Measurements from ENCODE around the gene TBC1D23.
"Not testable (repeated sequence)": the region's sequence is repeated elsewhere in the genome, so short reads cannot be mapped to it uniquely, and the experiment has no call there.

TBC1D23 gene

GRCh38 chr3:100310355-100310965 is 49.7 kb downstream of the TBC1D23 start:
- no peak for DNase-seq

GRCh38 chr3:100311011-100311410 is 50.2 kb downstream of the TBC1D23 start:
- DNase-seq = no peak

- DNase-seq = peak; percentile 34
Observed at GRCh38 chr3:100316641-100317069, 55.9 kb downstream of the TBC1D23 start.

DNA sequence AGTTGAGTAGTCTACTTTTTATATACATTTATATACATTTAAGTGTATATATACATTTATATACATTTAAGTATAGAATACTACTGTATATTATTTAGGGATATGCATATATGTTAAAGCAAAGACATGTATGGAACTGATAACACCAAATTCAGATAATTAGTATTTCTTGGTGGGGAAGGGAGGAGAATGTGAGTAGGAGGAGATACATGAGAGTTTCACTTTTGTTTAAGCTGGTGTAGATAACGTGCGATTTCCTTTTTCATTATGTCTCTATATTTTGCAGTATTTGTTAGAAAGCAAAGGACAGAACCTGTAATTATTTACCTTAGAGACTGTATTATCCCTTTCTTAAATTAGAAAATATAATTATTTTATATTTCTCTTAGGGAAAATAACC is 57.1 kb downstream of the TBC1D23 start:
- no peak for DNase-seq

GRCh38 chr3:100319951-100320350 is 59.2 kb downstream of the TBC1D23 start:
- DNase-seq = no peak

DNA sequence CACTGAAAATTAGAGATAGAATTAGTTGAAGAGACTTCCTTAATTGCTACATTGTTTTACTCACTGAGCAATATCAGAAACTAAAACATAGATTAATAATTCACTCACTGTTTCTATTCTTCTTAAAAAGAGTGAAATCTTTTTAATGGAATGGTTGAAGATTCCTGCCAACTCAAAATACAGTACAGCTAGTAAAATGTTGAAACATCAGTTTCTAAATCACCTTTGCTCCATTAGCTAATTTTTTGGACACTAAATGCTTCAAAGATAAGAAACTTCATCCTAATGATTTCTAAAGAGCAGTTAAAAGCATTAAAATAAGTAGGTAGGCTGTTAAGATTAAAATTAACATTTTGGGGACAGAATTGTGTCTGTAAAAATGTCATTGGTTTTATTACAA is 63.3 kb downstream of the TBC1D23 start:
- no peak for DNase-seq

GRCh38 chr3:100325827-100326226 is 65.0 kb downstream of the TBC1D23 start:
- no peak for DNase-seq

GRCh38 chr3:100327377-100327776 is 66.6 kb downstream of the TBC1D23 start:
- DNase-seq = not testable (repeated sequence)

DNA sequence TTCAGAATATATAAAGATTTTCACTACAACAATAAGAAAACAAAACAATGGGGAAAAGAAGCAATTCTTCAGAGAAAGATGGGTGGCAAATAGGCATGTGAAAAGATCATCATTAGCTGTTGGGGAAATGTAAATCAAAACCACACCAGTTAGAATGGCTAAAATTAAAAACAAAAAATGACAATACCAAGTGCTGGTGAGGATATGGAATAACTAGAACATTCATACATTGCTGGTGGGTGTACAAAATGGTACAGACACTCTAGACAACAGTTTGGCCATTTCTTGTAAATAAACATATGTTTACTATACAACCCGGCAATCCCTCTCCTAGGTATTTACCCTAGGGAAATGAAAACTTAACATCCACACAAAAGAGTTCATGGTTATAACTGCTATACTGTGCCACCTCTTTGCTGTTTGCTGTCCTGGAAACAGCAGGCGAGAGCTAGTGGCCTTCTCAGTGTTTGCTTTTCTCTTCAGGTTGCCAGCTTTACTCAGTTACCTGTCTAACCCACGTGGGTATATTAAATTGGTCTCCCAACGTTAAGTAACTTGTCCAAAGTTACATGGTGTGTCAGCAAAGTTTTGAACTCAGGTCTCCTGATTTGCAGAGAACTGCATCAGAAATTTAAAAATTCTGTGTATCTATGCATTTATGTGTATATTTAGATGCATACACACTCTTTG is 69.2 kb downstream of the TBC1D23 start:
- no peak for DNase-seq

DNA sequence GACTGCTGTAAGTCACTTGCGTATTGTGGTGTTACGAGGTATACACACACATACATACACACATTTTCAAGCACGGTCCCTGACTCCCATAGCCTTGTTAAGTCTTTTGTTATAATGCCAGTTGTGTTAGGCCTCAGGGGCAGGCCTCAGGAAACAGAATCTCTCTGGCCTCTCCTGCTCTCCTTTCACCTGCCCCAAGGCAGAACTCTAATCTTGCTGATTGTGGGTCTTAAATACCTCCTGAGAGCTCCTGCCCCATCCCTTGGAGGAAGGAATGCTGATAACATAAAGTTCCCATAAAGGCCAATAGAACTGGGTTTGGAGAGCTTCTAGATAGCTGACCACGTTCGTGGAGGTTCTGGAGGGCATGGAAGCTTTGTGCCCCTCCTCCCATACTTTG is 69.9 kb downstream of the TBC1D23 start:
- no peak for DNase-seq

DNA sequence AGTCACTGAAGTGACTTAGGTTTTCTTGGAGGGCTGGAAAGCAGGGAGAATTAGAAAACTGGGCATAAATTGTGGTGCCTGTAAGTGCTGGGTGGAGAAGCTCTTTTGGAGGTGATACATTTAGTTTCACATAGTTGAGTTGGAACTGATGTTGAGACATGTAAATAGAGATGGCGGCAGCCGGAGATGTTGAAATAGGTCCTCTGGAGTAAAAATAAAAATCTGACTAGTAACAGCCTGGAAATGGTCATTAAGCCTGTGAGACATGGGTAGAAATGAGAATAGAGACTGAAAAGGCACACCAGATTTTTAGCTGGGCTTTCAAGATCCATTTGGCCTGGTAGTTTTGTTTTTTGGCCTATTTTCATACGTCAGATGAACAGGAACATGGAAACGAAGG is 70.9 kb downstream of the TBC1D23 start:
- no peak for DNase-seq

DNA sequence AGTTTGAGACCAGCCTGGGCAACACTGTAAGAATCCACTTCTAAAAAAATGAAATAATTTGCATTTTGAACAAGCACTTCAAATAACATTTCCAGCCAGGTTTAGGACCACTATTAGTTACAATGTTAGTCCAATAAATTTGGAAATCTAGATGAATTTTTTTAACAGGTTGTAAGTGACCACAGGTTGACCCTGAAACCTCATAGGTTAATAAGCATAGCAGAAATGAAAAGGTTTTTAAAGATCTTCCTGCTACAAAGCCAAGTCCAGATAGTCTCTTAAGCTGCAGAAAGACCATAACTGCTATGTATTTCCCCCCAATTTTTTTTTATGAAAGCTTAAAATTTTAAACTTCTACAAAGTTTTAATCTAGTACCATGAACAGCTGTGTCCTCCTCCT is 72.3 kb downstream of the TBC1D23 start:
- no peak for DNase-seq

- no peak for DNase-seq
Observed at GRCh38 chr3:100333970-100334487, 73.2 kb downstream of the TBC1D23 start.

GRCh38 chr3:100334488-100335351 is 73.9 kb downstream of the TBC1D23 start, which contains the start of gene NIT2:
Gene NIT2 (plus strand): TSS chr3:100334757. CDS start chr3:100334792, 35 bp downstream.
- peak; percentile 73 for DNase-seq

DNA sequence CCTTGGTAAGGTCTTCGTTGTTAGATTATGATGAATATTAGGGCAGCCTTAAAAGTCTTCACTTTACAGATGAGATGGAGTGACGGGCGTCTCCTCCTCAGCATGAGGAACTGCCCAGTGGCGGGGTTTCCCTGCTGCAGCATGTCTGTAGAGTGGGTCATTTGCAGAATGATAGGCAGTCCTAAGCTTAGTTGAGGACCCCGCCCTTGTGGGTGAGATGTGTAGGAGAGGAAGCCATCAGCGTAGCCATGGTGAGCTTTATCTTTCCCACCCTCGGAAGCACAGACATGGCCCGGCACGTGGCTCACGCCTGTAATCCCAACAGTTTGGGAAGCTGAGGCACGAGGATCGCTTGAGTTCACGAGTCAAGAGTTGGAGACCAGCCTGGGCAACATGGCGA is 74.6 kb downstream of the TBC1D23 start:
- DNase-seq = no peak

GRCh38 chr3:100336229-100336628 is 75.4 kb downstream of the TBC1D23 start:
- DNase-seq = not testable (repeated sequence)

- DNase-seq = no peak
Observed at GRCh38 chr3:100338911-100339310, 78.1 kb downstream of the TBC1D23 start.

DNA sequence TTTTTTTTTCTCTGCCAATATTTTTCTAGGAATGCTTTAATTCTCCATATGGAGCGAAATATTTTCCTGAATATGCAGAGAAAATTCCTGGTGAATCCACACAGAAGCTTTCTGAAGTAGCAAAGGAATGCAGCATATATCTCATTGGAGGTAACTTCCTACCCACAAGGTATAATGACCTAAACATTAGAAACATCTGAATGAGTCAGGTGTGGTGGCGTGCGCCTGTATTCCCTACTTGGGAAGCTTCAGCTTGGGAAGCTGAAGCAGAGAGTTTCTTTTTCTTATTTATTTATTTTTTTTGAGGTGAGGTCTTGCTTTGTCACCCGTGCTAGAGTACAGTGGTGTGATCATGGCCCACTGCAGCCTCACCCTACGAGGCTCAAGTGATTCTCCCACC is 79.0 kb downstream of the TBC1D23 start:
- no peak for DNase-seq

- DNase-seq = no peak
Observed at GRCh38 chr3:100340527-100340926, 79.7 kb downstream of the TBC1D23 start.

- DNase-seq = no peak
Observed at GRCh38 chr3:100348727-100349126, 87.9 kb downstream of the TBC1D23 start.

DNA sequence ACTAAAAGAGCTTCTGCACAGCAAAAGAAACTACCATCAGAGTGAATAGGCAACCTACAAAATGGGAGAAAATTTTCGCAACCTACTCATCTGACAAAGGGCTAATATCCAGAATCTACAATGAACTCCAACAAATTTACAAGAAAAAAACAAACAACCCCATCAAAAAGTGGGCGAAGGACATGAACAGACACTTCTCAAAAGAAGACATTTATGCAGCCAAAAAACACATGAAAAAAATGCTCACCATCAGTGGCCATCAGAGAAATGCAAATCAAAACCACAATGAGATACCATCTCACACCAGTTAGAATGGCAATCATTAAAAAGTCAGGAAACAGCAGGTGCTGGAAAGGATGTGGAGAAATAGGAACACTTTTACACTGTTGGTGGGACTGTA is 91.0 kb downstream of the TBC1D23 start:
- not testable (repeated sequence) for DNase-seq

- DNase-seq = no peak
Observed at GRCh38 chr3:100352296-100353231, 91.8 kb downstream of the TBC1D23 start.

All from midbrain (tissue), 1 donor.